K562 (cell line): ENCODE data around the gene SYTL2. TPM values are rescaled to one million over a fixed set of nuclear protein-coding genes. Genes with fewer than 3 reads are reported as not detected.

Experiments
- ATAC-seq: fragments of 200-7000 bp; cut with Tn5 transposase; 3 replicates; pipeline ENCODE4 v1.9.1; 2020; ENCODE audit warnings: moderate library complexity
- BruUV-seq: library from RNA; stranded (reverse); fragments of 400-500 nt; replicated peaks from 2 replicates; lab custom pipeline; 2021; lab: Mats Ljungman, UMichigan
- CTCF ChIA-PET: fragments of 300-600 bp; formaldehyde crosslinking; extraction: SDS; loops from one replicate; lab custom pipeline; 2021; ENCODE audit warnings: low intra/inter-chr PET ratio; lab: Yijun Ruan, JAX
- POLR2A ChIA-PET: fragments of 300-600, 350-650 bp; sonication (Branson Sonifier 250); formaldehyde crosslinking; extraction: SDS; loops from one replicate; lab custom pipeline; 2021; ENCODE audit warnings: antibody characterized with exemption, inconsistent platforms; lab: Yijun Ruan, JAX
- DNase-seq, 4 experiments: peaks; one replicate each; pipeline versions ENCODE4 v3.0.0 to v3.0.0-alpha.2; 2011 to 2018; ENCODE audit warnings: low spot score in 3 of 4, mixed read lengths in 3 of 4; ENCODE audit errors: extremely low read depth in 1 of 4
- FAIRE-seq: peaks from 2 replicates; lab custom pipeline; 2011; peaks lifted over from hg19 to GRCh38; lab: Jason Lieb, UNC
- H2AFZ ChIP-seq: 2 replicates; pipeline ENCODE4 v1.6.0; 2011; ENCODE audit warnings: low read depth, low read length, control low read depth, inconsistent platforms
- H3K27ac ChIP-seq: fragments of 200-600 bp; 3 replicates; pipeline ENCODE4 v1.8.0; 2011; ENCODE audit warnings: low read depth, mild to moderate bottlenecking, control low read depth, inconsistent platforms, low read length, moderate library complexity, mixed read lengths; ENCODE audit errors: extremely low read depth
- H3K27me3 ChIP-seq, 2 experiments: fragments of 300-600 bp in 1 of 2; 2 replicates in 1 of 2; 3 replicates in 1 of 2; pipeline versions ENCODE4 v1.6.0 to v1.8.0; 2011; ENCODE audit warnings: inconsistent platforms in 2 of 2, low read length in 2 of 2, mild to moderate bottlenecking in 1 of 2, mixed read lengths in 1 of 2, moderate library complexity in 1 of 2; ENCODE audit not compliant: control insufficient read depth in 2 of 2, insufficient read depth in 2 of 2
- H3K36me3 ChIP-seq: fragments of 300-600 bp; 3 replicates; pipeline ENCODE4 v1.8.0; 2011; ENCODE audit warnings: mild to moderate bottlenecking, low read length, inconsistent platforms; ENCODE audit not compliant: control insufficient read depth, insufficient read depth
- H3K4me1 ChIP-seq, 2 experiments: fragments of 200-600 bp in 1 of 2; replicated peaks in 1 of 2; 2 replicates in 1 of 2; 3 replicates in 1 of 2; pipeline versions ENCODE4 v1.5.1 to v1.8.0; 2011; ENCODE audit warnings: inconsistent platforms in 2 of 2, low read length in 2 of 2, mild to moderate bottlenecking in 1 of 2, mixed read lengths in 1 of 2, moderate library complexity in 1 of 2; ENCODE audit not compliant: control insufficient read depth in 2 of 2, insufficient read depth in 2 of 2
- H3K4me2 ChIP-seq: 2 replicates; pipeline ENCODE4 v1.6.1; 2011; ENCODE audit warnings: low read length, control low read depth, inconsistent platforms, mixed read lengths; ENCODE audit not compliant: insufficient read depth
- H3K4me3 ChIP-seq: fragments of 200-600 bp; sonication (generic), shearing (Covaris generic); 2 replicates; pipeline ENCODE4 v1.5.1; 2016; ENCODE audit warnings: control low read depth, inconsistent platforms
- H3K79me2 ChIP-seq: fragments of 200-600 bp; 3 replicates; pipeline ENCODE4 v1.8.0; 2011; ENCODE audit warnings: low read length, inconsistent platforms; ENCODE audit not compliant: control insufficient read depth, insufficient read depth
- H3K9ac ChIP-seq, 2 experiments: 2 replicates each; pipeline versions ENCODE4 v1.6.0 to v1.6.1; 2011; ENCODE audit warnings: low read depth in 2 of 2, low read length in 2 of 2, control low read depth in 1 of 2, inconsistent platforms in 1 of 2, mild to moderate bottlenecking in 1 of 2, mixed read lengths in 1 of 2; ENCODE audit not compliant: insufficient read depth in 1 of 2
- H3K9me1 ChIP-seq: one replicate; pipeline ENCODE4 v1.6.0; 2011; ENCODE audit warnings: inconsistent platforms, mild to moderate bottlenecking, low read length, moderate library complexity; ENCODE audit not compliant: control insufficient read depth, insufficient read depth
- H3K9me3 ChIP-seq: replicated peaks from 2 replicates; pipeline ENCODE4 v1.5.1; 2011; ENCODE audit warnings: low read depth, low read length, inconsistent platforms; ENCODE audit not compliant: control insufficient read depth, insufficient read depth
- H4K20me1 ChIP-seq: replicated peaks from 2 replicates; pipeline ENCODE4 v1.6.1; 2011; ENCODE audit warnings: low read length, inconsistent platforms, mixed read lengths; ENCODE audit not compliant: control insufficient read depth, insufficient read depth
- CHD2 ChIP-seq: IDR thresholded peaks from 2 replicates; pipeline ENCODE4 v1.6.1; 2011; ENCODE audit warnings: low read depth, low read length
- CREB3 ChIP-seq: fragments of 450-650 bp; conservative IDR thresholded peaks from 2 replicates; pipeline ENCODE4 v1.6.1; 2016; ENCODE audit warnings: missing genetic modification characterization, low read depth, mild to moderate bottlenecking, missing compliant biosample characterization, moderate library complexity
- EP300 ChIP-seq: IDR thresholded peaks from 2 replicates; pipeline ENCODE4 v1.6.1; 2012; ENCODE audit warnings: low read length, improper control_type of control experiment
- HMG20B ChIP-seq: fragments of 250-450 bp; sonication (Bioruptor Pico); IDR thresholded peaks from 2 replicates; pipeline ENCODE4 v1.5.0; 2021; ENCODE audit warnings: mild to moderate bottlenecking
- HMGXB4 ChIP-seq: sonication (generic); formaldehyde crosslinking; IDR thresholded peaks from 2 replicates; pipeline ENCODE4 v1.8.1; 2023; ENCODE audit warnings: mild to moderate bottlenecking, missing genetic modification reagents
- MAFG ChIP-seq: fragments of 450-650 bp; conservative IDR thresholded peaks from 2 replicates; pipeline ENCODE4 v1.6.1; 2016; ENCODE audit warnings: missing genetic modification characterization, missing compliant biosample characterization
- SMARCE1 ChIP-seq: fragments of 450-650 bp; IDR thresholded peaks from 2 replicates; pipeline ENCODE4 v1.7.1; 2016; ENCODE audit warnings: mild to moderate bottlenecking
- SRSF9 ChIP-seq: fragments of 200-400 bp; formaldehyde crosslinking; IDR thresholded peaks from 2 replicates; pipeline ENCODE4 v1.6.1; 2017; ENCODE audit warnings: low read depth, low read length, borderline replicate concordance
- TFE3 ChIP-seq: fragments of 450-650 bp; formaldehyde crosslinking; IDR thresholded peaks from 2 replicates; pipeline ENCODE4 v1.4.0; 2020; ENCODE audit warnings: mild to moderate bottlenecking, mixed read lengths
- TGIF2 ChIP-seq: sonication (generic); formaldehyde crosslinking; IDR thresholded peaks from 2 replicates; pipeline ENCODE4 v1.8.1; 2022; ENCODE audit warnings: mild to moderate bottlenecking, missing genetic modification reagents, moderate library complexity
- TRIM25 ChIP-seq: fragments of 450-650 bp; IDR thresholded peaks from 2 replicates; pipeline ENCODE4 v1.7.0; 2016; ENCODE audit warnings: borderline replicate concordance
- XRCC5 ChIP-seq: fragments of 200-400 bp; formaldehyde crosslinking; IDR thresholded peaks from 2 replicates; pipeline ENCODE4 v1.6.1; 2017; ENCODE audit warnings: low read depth, mild to moderate bottlenecking, low read length
- ZEB2 ChIP-seq: fragments of 450-650 bp; IDR thresholded peaks from 2 replicates; pipeline ENCODE4 v1.6.1; 2016
- ZNF280B ChIP-seq: fragments of 250-450 bp; sonication (Bioruptor Pico); IDR thresholded peaks from 2 replicates; pipeline ENCODE4 v1.5.1; 2021; ENCODE audit warnings: mild to moderate bottlenecking
- WGBS: fragments of 100-300 bp; shearing (Covaris generic); methylation state at CpG from one replicate; pipeline ENCODE4 v1.1.6; 2016; ENCODE audit warnings: low coverage, mixed read lengths; ENCODE audit not compliant: insufficient coverage; ENCODE audit errors: missing lambda C conversion rate; 5-methylcytosine and 5-hydroxymethylcytosine counted together
- in situ Hi-C: fragments of 300-500 bp; cut with MboI; formaldehyde crosslinking; loops from 4 replicates; pipeline ENCODE4 v1.15.0; 2018; ENCODE audit warnings: inconsistent platforms, mixed read lengths
- intact Hi-C: fragments of 100-400 bp; cut with micrococcal nuclease; formaldehyde crosslinking; loops from 2 replicates; pipeline ENCODE4 v1.14.2; 2022
- polyA plus RNA-seq, 8 experiments: library from polyadenylated mRNA; depleted of rRNA in 4 of 8; stranded (reverse) in 5 of 8; unstranded in 3 of 8; fragments of >200 nt; fragmentation: Nextera tagmentation in 2 of 8; fragmentation: Illumina TruSeq in 1 of 8; extraction: Ambion mirVana in 2 of 8; extraction: Trizol in 1 of 8; gene quantifications; 2 replicates each; pipeline versions ENCODE4 v1.2.1 to v1.2.3, GENCODE V29; 2011 to 2014; ENCODE audit warnings: inconsistent platforms in 1 of 8, missing spikeins in 1 of 8
- total RNA-seq, 7 experiments: library from RNA; depleted of rRNA in 6 of 7; stranded (reverse); fragments of >200 nt in 6 of 7; fragmentation: Illumina TruSeq in 2 of 7; extraction: Trizol in 2 of 7; gene quantifications; 2 replicates each; pipeline versions ENCODE4 v1.2.1 to v1.2.3, GENCODE V29; 2011 to 2021; ENCODE audit warnings: low replicate concordance in 1 of 7

SYTL2 gene
- total and polyA plus RNA-seq, 9 of the 15 experiments (the other 6 are each of a cell fraction or from before 2014, with no cell fraction given), result 0.05 to 0.57 (median 0.35) TPM

GRCh38 chr11:85712953-85713352 is 98.0 kb downstream of the SYTL2 start (continued):
- TF ChIP-seq SMARCE1, result no peak
- TF ChIP-seq TRIM25, result no peak
- TF ChIP-seq EP300, result no peak
- TF ChIP-seq HMGXB4 (CRISPR knock-in tag), result no peak

GRCh38 chr11:85710917-85711316 is 100.0 kb downstream of the SYTL2 start:
- Histone ChIP-seq H4K20me1 (no peaks in the 10 kb centered on the region), H3K9me1 (no peaks in the 10 kb centered on the region), H3K9me3 (no peaks in the 10 kb centered on the region), H3K4me3 (no peak overlapping the region), H3K79me2 (no peaks in the 10 kb centered on the region), H2AFZ (no peak overlapping the region), H3K4me2 (no peak overlapping the region), H3K27me3 (peaks cover 4% of the 10 kb centered on the region in 2 experiments; a peak in 2 of 5 replicates), H3K4me1 (no peaks in the 10 kb centered on the region), H3K9ac (no peak overlapping the region), H3K27ac (no peak overlapping the region), H3K36me3 (no peaks in the 10 kb centered on the region)
- intact Hi-C loops, result no loop called here
- POLR2A ChIA-PET, result interaction anchor here (0.6 to 0.7 kb wide), 4 partner anchors 9 to 732 kb away, joined by 3 read pairs; no protein-coding TSS in a partner anchor
- TF ChIP-seq CREB3 (no peak), HMG20B (CRISPR knock-in tag) (no peak), ZEB2 (no peak), ZNF280B (CRISPR knock-in tag) (no peak), XRCC5 (no peak), CHD2 (no peak), TGIF2 (CRISPR knock-in tag) (no peak), MAFG (tag) (no peak), SRSF9 (no peak), TFE3 (CRISPR knock-in tag) (no peak)
- FAIRE-seq (no peak), ATAC-seq (no peak), DNase-seq (no peak)
- 0% methylated on average over 5 of the region's 5 CpGs for WGBS
- in situ Hi-C loops, result no loop called here
- BruUV-seq, result no TSS peak
- CTCF ChIA-PET, result no interaction called here
